ENCODE results near the gene PIM2. TPM values are rescaled to one million over a fixed set of nuclear protein-coding genes. Genes with fewer than 3 reads are reported as not detected.

The PIM2 gene
- total RNA-seq: 3.2 and 6.8 TPM in 2 replicates

- DNase-seq (ENCODE audit: low read depth): peak; percentile 84
- H3K27me3 ChIP-seq (ENCODE audit: control insufficient read depth, insufficient read depth, low read length): no peaks in the 10 kb centered on the region
- TF ChIP-seq CTCF (IDR thresholded peaks at IDR 0.05; ENCODE audit: insufficient read depth, low read length, severe bottlenecking): no peak
- H3K4me3 ChIP-seq (ENCODE audit: low read depth, low read length): peak within 1 kb of the TSS; percentile 56
- peaks cover 6% of the 10 kb centered on the region for H3K36me3 ChIP-seq (ENCODE audit: control insufficient read depth, insufficient read depth, low read length)
- no peak for FAIRE-seq
These were observed at the start of gene PIM2 for GRCh38 chrX:48918643-48919340. PIM2 (minus strand) TSS chrX:48919024; CDS start chrX:48918834, 190 bp downstream.

GRCh38 chrX:48968377-48968776 is 49.6 kb upstream of the PIM2 start:
- no peak for TF ChIP-seq CTCF (IDR thresholded peaks at IDR 0.05; ENCODE audit: insufficient read depth, low read length, severe bottlenecking)
- H3K36me3 ChIP-seq (ENCODE audit: control insufficient read depth, insufficient read depth, low read length): no peaks in the 10 kb centered on the region
- FAIRE-seq: no peak
- no peaks in the 10 kb centered on the region for H3K27me3 ChIP-seq (ENCODE audit: control insufficient read depth, insufficient read depth, low read length)
- DNase-seq (ENCODE audit: low read depth): no peak
- H3K4me3 ChIP-seq (ENCODE audit: low read depth, low read length): no peak overlapping the region

- no peaks in the 10 kb centered on the region for H3K27me3 ChIP-seq (ENCODE audit: control insufficient read depth, insufficient read depth, low read length)
- DNase-seq (ENCODE audit: low read depth) (no peak), FAIRE-seq (no peak)
- no peak overlapping the region for H3K4me3 ChIP-seq (ENCODE audit: low read depth, low read length)
- no peak for TF ChIP-seq CTCF (IDR thresholded peaks at IDR 0.05; ENCODE audit: insufficient read depth, low read length, severe bottlenecking)
- no peaks in the 10 kb centered on the region for H3K36me3 ChIP-seq (ENCODE audit: control insufficient read depth, insufficient read depth, low read length)
These were observed 48.2 kb upstream of the PIM2 start for GRCh38 chrX:48966796-48967579.

GRCh38 chrX:48965959-48966358 is 47.1 kb upstream of the PIM2 start:
- FAIRE-seq (no peak), DNase-seq (ENCODE audit: low read depth) (no peak)
- no peak overlapping the region for H3K4me3 ChIP-seq (ENCODE audit: low read depth, low read length)
- TF ChIP-seq CTCF (IDR thresholded peaks at IDR 0.05; ENCODE audit: insufficient read depth, low read length, severe bottlenecking): no peak
- no peaks in the 10 kb centered on the region for H3K27me3 ChIP-seq (ENCODE audit: control insufficient read depth, insufficient read depth, low read length)
- no peaks in the 10 kb centered on the region for H3K36me3 ChIP-seq (ENCODE audit: control insufficient read depth, insufficient read depth, low read length)

GRCh38 chrX:48961585-48962091 is 42.8 kb upstream of the PIM2 start:
- no peak for FAIRE-seq

More at GRCh38 chrX:48961585-48962091, 42.8 kb upstream of the PIM2 start:
- no peak for TF ChIP-seq CTCF (IDR thresholded peaks at IDR 0.05; ENCODE audit: insufficient read depth, low read length, severe bottlenecking)
- Histone ChIP-seq H3K4me3 (ENCODE audit: low read depth, low read length) (no peak overlapping the region), H3K27me3 (ENCODE audit: control insufficient read depth, insufficient read depth, low read length) (no peaks in the 10 kb centered on the region), H3K36me3 (ENCODE audit: control insufficient read depth, insufficient read depth, low read length) (no peaks in the 10 kb centered on the region)
- no peak for DNase-seq (ENCODE audit: low read depth)
